HEK293T (cell line): ENCODE data around the gene TRPM3.

Experiments used
- ARNT ChIP-seq: fragments of 450-650 bp; IDR thresholded peaks from 2 replicates; pipeline ENCODE4 v1.6.1; 2017; ENCODE audit warnings: mild to moderate bottlenecking
- BHLHE40 ChIP-seq: fragments of 450-650 bp; IDR thresholded peaks from 2 replicates; pipeline ENCODE4 v1.6.1; 2016; ENCODE audit warnings: mild to moderate bottlenecking, moderate library complexity, borderline replicate concordance
- FOXK2 ChIP-seq: fragments of 450-650 bp; IDR thresholded peaks from 2 replicates; pipeline ENCODE4 v1.6.1; 2016; ENCODE audit warnings: mild to moderate bottlenecking
- LEF1 ChIP-seq: fragments of 450-650 bp; IDR thresholded peaks from 2 replicates; pipeline ENCODE4 v1.6.1; 2017; ENCODE audit warnings: mild to moderate bottlenecking, borderline replicate concordance
- NFRKB ChIP-seq: fragments of 450-650 bp; IDR thresholded peaks from 2 replicates; pipeline ENCODE4 v1.6.1; 2016; ENCODE audit warnings: mild to moderate bottlenecking, moderate library complexity
- SP1 ChIP-seq: fragments of 450-650 bp; IDR thresholded peaks from 2 replicates; pipeline ENCODE4 v1.6.1; 2017
- SUZ12 ChIP-seq: fragments of 450-650 bp; IDR thresholded peaks from 2 replicates; pipeline ENCODE4 v1.6.1; 2016; ENCODE audit warnings: mild to moderate bottlenecking
- TARDBP ChIP-seq: fragments of 450-650 bp; IDR thresholded peaks from 2 replicates; pipeline ENCODE4 v1.6.1; 2016

- TF ChIP-seq SUZ12 (no peak), FOXK2 (no peak), TARDBP (no peak), ARNT (no peak), SP1 (no peak), BHLHE40 (no peak), NFRKB (no peak), LEF1 (no peak)
Observed at GRCh38 chr9:70587201-70587600, 534.2 kb downstream of the TRPM3 start.
